GM12878 (cell line): Measurements from ENCODE around the gene IER2. TPM values are rescaled to one million over a fixed set of nuclear protein-coding genes. Genes with fewer than 3 reads are reported as not detected.

Source experiments
- ATAC-seq: fragments of 200-7000 bp; cut with Tn5 transposase; 3 replicates; pipeline ENCODE4 v1.9.1; 2020; ENCODE audit warnings: mild to moderate bottlenecking, moderate library complexity
- BruUV-seq: library from RNA; stranded (reverse); fragments of 400-500 nt; replicated peaks from 2 replicates; lab custom pipeline; 2021; lab: Mats Ljungman, UMichigan
- CTCF ChIA-PET: fragments of 300-600 bp; sonication (Branson Sonifier 250); formaldehyde crosslinking; extraction: SDS; loops from one replicate; lab custom pipeline; 2021; ENCODE audit warnings: inconsistent platforms; lab: Yijun Ruan, JAX
- POLR2A ChIA-PET: fragments of 350-600 bp; formaldehyde crosslinking; extraction: SDS; loops from one replicate; lab custom pipeline; 2021; ENCODE audit warnings: inconsistent platforms; lab: Charles Lee
- RAD21 ChIA-PET: fragments of 300-600 bp; sonication (Branson Sonifier 250); formaldehyde crosslinking; loops from one replicate; lab custom pipeline; 2023; ENCODE audit warnings: antibody characterized with exemption; ENCODE audit not compliant: unreplicated experiment; lab: Charles Lee
- SMC1A ChIA-PET: fragments of 300-600 bp; sonication (Branson Sonifier 250); formaldehyde crosslinking; loops from one replicate; lab custom pipeline; 2023; ENCODE audit not compliant: unreplicated experiment, uncharacterized antibody; lab: Charles Lee
- DNase-seq: peaks from one replicate; pipeline ENCODE4 v3.0.0-alpha.2; 2011; ENCODE audit warnings: low read depth, low spot score
- FAIRE-seq: peaks from 3 replicates; lab custom pipeline; 2011; peaks lifted over from hg19 to GRCh38; lab: Jason Lieb, UNC
- H2AFZ ChIP-seq: 2 replicates; pipeline ENCODE4 v1.6.0; 2011; ENCODE audit warnings: low read depth, low read length, control low read depth; ENCODE audit not compliant: control insufficient read depth
- H3K27ac ChIP-seq: 2 replicates; pipeline ENCODE4 v1.5.1; 2011; ENCODE audit warnings: control low read depth; ENCODE audit not compliant: control insufficient read depth, insufficient read depth
- H3K27me3 ChIP-seq, 2 experiments: replicated peaks in 1 of 2; 2 replicates each; pipeline versions ENCODE4 v1.6.0 to v1.6.1; 2011; ENCODE audit warnings: low read length in 1 of 2; ENCODE audit not compliant: control insufficient read depth in 2 of 2, insufficient read depth in 2 of 2
- H3K36me3 ChIP-seq, 2 experiments: 2 replicates each; pipeline ENCODE4 v1.5.1; 2011; ENCODE audit warnings: low read length in 1 of 2; ENCODE audit not compliant: control insufficient read depth in 2 of 2, insufficient read depth in 2 of 2
- H3K4me1 ChIP-seq: 2 replicates; pipeline ENCODE4 v1.6.1; 2011; ENCODE audit warnings: mild to moderate bottlenecking, low read length, moderate library complexity, mixed read lengths; ENCODE audit not compliant: control insufficient read depth, insufficient read depth
- H3K4me2 ChIP-seq: 2 replicates; pipeline ENCODE4 v1.6.0; 2011; ENCODE audit warnings: control low read depth; ENCODE audit not compliant: control insufficient read depth, insufficient read depth
- H3K4me3 ChIP-seq: fragments of 200-600 bp; sonication (generic); 2 replicates; pipeline ENCODE4 v1.5.1; 2016
- H3K79me2 ChIP-seq: 2 replicates; pipeline ENCODE4 v1.6.0; 2011; ENCODE audit warnings: low read length; ENCODE audit not compliant: control insufficient read depth, insufficient read depth
- H3K9ac ChIP-seq: 2 replicates; pipeline ENCODE4 v1.8.0; 2011; ENCODE audit warnings: low read length, control low read depth, mixed read lengths; ENCODE audit not compliant: control insufficient read depth, insufficient read depth
- H3K9me3 ChIP-seq: replicated peaks from 3 replicates; pipeline ENCODE4 v1.5.1; 2011; ENCODE audit warnings: mild to moderate bottlenecking, low read length; ENCODE audit not compliant: control insufficient read depth, insufficient read depth
- H4K20me1 ChIP-seq: 2 replicates; pipeline ENCODE4 v1.6.0; 2011; ENCODE audit not compliant: control insufficient read depth, insufficient read depth
- HDAC2 ChIP-seq: fragments of 200-600 bp; sonication (generic); IDR thresholded peaks from 2 replicates; pipeline ENCODE4 v1.6.1; 2017
- NKRF ChIP-seq: fragments of 450-650 bp; conservative IDR thresholded peaks from 2 replicates; pipeline ENCODE4 v1.6.1; 2017; ENCODE audit warnings: mild to moderate bottlenecking, moderate library complexity
- POLR2A ChIP-seq: IDR thresholded peaks from 2 replicates; pipeline ENCODE4 v1.6.1; 2011; ENCODE audit warnings: low read depth, mild to moderate bottlenecking, low read length
- WGBS: methylation state at CpG from one replicate; pipeline ENCODE4 v1.1.6; 2016; ENCODE audit warnings: low lambda C conversion rate; ENCODE audit not compliant: insufficient replicate concordance, insufficient coverage; ENCODE audit errors: missing lambda C conversion rate; 5-methylcytosine and 5-hydroxymethylcytosine counted together
- in situ Hi-C: fragments of 300-500 bp; cut with MboI; formaldehyde crosslinking; loops from 9 replicates; pipeline ENCODE4 v1.14.3; 2018; ENCODE audit warnings: mixed read lengths
- intact Hi-C: fragments of 100-400 bp; cut with micrococcal nuclease; formaldehyde crosslinking; loops from one replicate; pipeline ENCODE4 v1.14.2; 2022; ENCODE audit not compliant: unreplicated experiment
- polyA plus RNA-seq, 11 experiments: library from polyadenylated mRNA; depleted of rRNA in 4 of 11; unstranded in 6 of 11; stranded (reverse) in 5 of 11; fragments of >200 nt; fragmentation: Nextera tagmentation in 4 of 11; fragmentation: Illumina TruSeq in 1 of 11; extraction: Ambion mirVana in 4 of 11; extraction: Trizol in 1 of 11; gene quantifications; 1 replicate in 1 of 11; 2 replicates in 10 of 11; pipeline versions ENCODE4 v1.2.1 to v1.2.3, GENCODE V29; 2011 to 2016; ENCODE audit warnings: inconsistent platforms in 2 of 11, missing spikeins in 2 of 11, low read depth in 1 of 11
- total RNA-seq, 4 experiments: library from RNA; depleted of rRNA in 3 of 4; stranded (reverse); fragments of >200 nt in 3 of 4; fragmentation: Illumina TruSeq in 1 of 4; extraction: Trizol in 1 of 4; gene quantifications; 2 replicates each; pipeline versions ENCODE4 v1.2.1 to v1.2.3, GENCODE V29; 2013 to 2021

IER2 gene
- total and polyA plus RNA-seq, 10 of the 15 experiments (the other 5 are each of a cell fraction or from before 2014, with no cell fraction given) = 2.8 to 94.5 (median 24.9) TPM

- TF ChIP-seq HDAC2 (no peak), NKRF (no peak), POLR2A (0 out of 2 replicates have a peak, but pooled peaks have one; percentile 21)
- H3K36me3 ChIP-seq = peaks cover 0 to 13% of the 10 kb centered on the region in 2 experiments
- in situ Hi-C loops (no loop called here), intact Hi-C loops (no loop called here)
- FAIRE-seq (no peak), DNase-seq (no peak), ATAC-seq (no peak)
- ChIA-PET POLR2A (interaction anchor here (0.6 to 1.0 kb wide), 2 partner anchors 11 to 167 kb away, joined by 3 read pairs; no protein-coding TSS in a partner anchor), RAD21 (no interaction called here), SMC1A (interaction anchor here (1.3 kb wide), 1 partner anchor 11 kb away, joined by 3 read pairs; no protein-coding TSS in a partner anchor), CTCF (interaction anchor here (0.7 kb wide), 1 partner anchor 64 kb away, joined by 3 read pairs; no protein-coding TSS in a partner anchor)
- no peak overlapping the region for H3K4me2 ChIP-seq
- no peaks in the 10 kb centered on the region for H3K9me3 ChIP-seq
- BruUV-seq = no TSS peak
- H3K4me3 ChIP-seq = no peak overlapping the region
- H3K27ac ChIP-seq = no peak overlapping the region
- WGBS = 95% methylated on average over 3 of the region's 3 CpGs
- H3K27me3 ChIP-seq = no peaks in the 10 kb centered on the region
- H4K20me1 ChIP-seq = peaks cover 7% of the 10 kb centered on the region
- H3K4me1 ChIP-seq = no peaks in the 10 kb centered on the region
- no peak overlapping the region for H2AFZ ChIP-seq
- peaks cover 17% of the 10 kb centered on the region for H3K79me2 ChIP-seq
- no peak overlapping the region for H3K9ac ChIP-seq
Observed at GRCh38 chr19:13130886-13131490, 19.2 kb upstream of the IER2 start.
